Natural killer cell (primary cell): ENCODE data around the gene KIF1B. TPM values are rescaled to one million over a fixed set of nuclear protein-coding genes. Genes with fewer than 3 reads are reported as not detected.

Experiments used
- ATAC-seq, 3 donors: fragments of 150-1000 bp in 2 of 3; fragments of 200-7000 bp in 1 of 3; cut with Tn5 transposase; 1 replicate in 1 of 3; 2 replicates in 2 of 3; pipeline ENCODE4 v1.10.0; 2021; ENCODE audit warnings: mild to moderate bottlenecking in 2 of 3, moderate library complexity in 2 of 3
- DNase-seq, 2 donors: peaks; one replicate each; pipeline versions ENCODE4 v3.0.0 to v3.0.0-alpha.2; 2013 to 2021; ENCODE audit warnings: mixed read lengths in 1 of 2
- H3K27ac ChIP-seq: one replicate; pipeline ENCODE4 v1.5.1; 2013; ENCODE audit warnings: mild to moderate bottlenecking, low read length
- H3K27me3 ChIP-seq: one replicate; pipeline ENCODE4 v1.6.1; 2013; ENCODE audit warnings: low read length; ENCODE audit not compliant: control insufficient read depth, insufficient read depth
- H3K36me3 ChIP-seq: one replicate; pipeline ENCODE4 v1.6.1; 2013; ENCODE audit warnings: low read length; ENCODE audit not compliant: control insufficient read depth, insufficient read depth
- H3K4me1 ChIP-seq: one replicate; pipeline ENCODE4 v1.6.1; 2013; ENCODE audit warnings: low read length; ENCODE audit not compliant: control insufficient read depth, insufficient read depth
- H3K4me3 ChIP-seq: one replicate; pipeline ENCODE4 v1.5.1; 2013; ENCODE audit warnings: low read length
- H3K9me3 ChIP-seq: one replicate; pipeline ENCODE4 v1.6.1; 2013; ENCODE audit warnings: low read length; ENCODE audit not compliant: control insufficient read depth, insufficient read depth
- H3K27ac Mint-ChIP-seq, 2 donors: one replicate each; pipeline ENCODE4 v1.8.0; 2022; ENCODE audit warnings: mild to moderate bottlenecking in 2 of 2, mixed read lengths in 2 of 2, moderate library complexity in 1 of 2
- H3K27me3 Mint-ChIP-seq, 2 donors: one replicate each; pipeline ENCODE4 v1.8.0; 2022; ENCODE audit warnings: low read depth in 2 of 2, mixed read lengths in 2 of 2
- H3K36me3 Mint-ChIP-seq: one replicate; pipeline ENCODE4 v1.8.0; 2022; ENCODE audit warnings: mixed read lengths
- H3K4me1 Mint-ChIP-seq, 2 donors: one replicate each; pipeline ENCODE4 v1.8.0; 2022; ENCODE audit warnings: mixed read lengths in 2 of 2
- H3K4me3 Mint-ChIP-seq: one replicate; pipeline ENCODE4 v1.8.0; 2022; ENCODE audit warnings: mild to moderate bottlenecking, moderate library complexity, mixed read lengths
- H3K9me3 Mint-ChIP-seq, 2 donors: one replicate each; pipeline ENCODE4 v1.8.0; 2022; ENCODE audit warnings: mixed read lengths in 2 of 2
- WGBS: methylation state at CpG from one replicate; pipeline ENCODE4 v1.1.7; 2013; ENCODE audit warnings: missing lambda C conversion rate; ENCODE audit not compliant: insufficient coverage; 5-methylcytosine and 5-hydroxymethylcytosine counted together
- intact Hi-C: fragments of 100-400 bp; cut with micrococcal nuclease; formaldehyde crosslinking; loops from one replicate; pipeline ENCODE4 v1.14.2; 2022
- total RNA-seq, 4 donors: library from RNA; stranded (reverse); fragments of 120-200 nt in 1 of 4; gene quantifications; one replicate each; pipeline versions ENCODE4 v1.2.3 to v1.2.4, GENCODE V29; 2013 to 2022
- TF ChIP-seq, protein P1 (sequence below): fragments of 200-600 bp; IDR thresholded peaks from one replicate; pipeline ENCODE4 v1.8.0; 2022; ENCODE audit warnings: antibody characterized with exemption

KIF1B gene
- total RNA-seq, 3 donors from 2014 or later (not counting 1 experiment from before 2014, with no cell fraction given), result 15.2 to 22.0 (median 16.3) TPM

DNA sequence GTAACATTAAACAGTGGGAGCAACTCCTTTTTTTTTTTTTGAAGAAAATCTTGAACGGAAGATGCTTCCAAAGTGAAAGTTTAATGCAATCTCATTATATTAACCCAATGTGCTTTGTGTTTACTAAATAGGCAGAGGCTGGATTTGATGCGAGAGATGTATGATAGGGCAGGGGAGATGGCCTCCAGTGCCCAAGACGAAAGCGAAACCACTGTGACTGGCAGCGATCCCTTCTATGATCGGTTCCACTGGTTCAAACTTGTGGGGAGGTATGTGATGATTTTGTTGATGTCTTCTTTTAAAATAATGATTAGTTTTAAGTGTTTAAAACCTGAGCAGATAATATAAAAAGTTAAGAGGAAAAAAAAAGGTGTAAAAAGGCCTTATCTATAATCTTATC lies 114.3 kb downstream of the KIF1B start:
- H3K4me1 Mint-ChIP-seq, result no peaks in the 10 kb centered on the region
- H3K36me3 Mint-ChIP-seq, result no peaks in the 10 kb centered on the region
- intact Hi-C loops, result no loop called here
- no peaks in the 10 kb centered on the region for H3K27me3 ChIP-seq
- H3K4me3 ChIP-seq, result no peak overlapping the region
- WGBS, result 89% methylated on average over 5 of the region's 6 CpGs
- H3K4me3 Mint-ChIP-seq, result peak overlapping the region; percentile 35
- ATAC-seq, result peak in 1 of 3 donors; percentile 44
- no peaks in the 10 kb centered on the region for H3K9me3 Mint-ChIP-seq
- H3K9me3 ChIP-seq, result no peaks in the 10 kb centered on the region
- no peaks in the 10 kb centered on the region for H3K36me3 ChIP-seq
- H3K4me1 ChIP-seq, result no peaks in the 10 kb centered on the region
- peak in 1 of 2 donors; percentile 52 for DNase-seq
- no peak overlapping the region for H3K27ac ChIP-seq
- TF ChIP-seq, protein P1, sequence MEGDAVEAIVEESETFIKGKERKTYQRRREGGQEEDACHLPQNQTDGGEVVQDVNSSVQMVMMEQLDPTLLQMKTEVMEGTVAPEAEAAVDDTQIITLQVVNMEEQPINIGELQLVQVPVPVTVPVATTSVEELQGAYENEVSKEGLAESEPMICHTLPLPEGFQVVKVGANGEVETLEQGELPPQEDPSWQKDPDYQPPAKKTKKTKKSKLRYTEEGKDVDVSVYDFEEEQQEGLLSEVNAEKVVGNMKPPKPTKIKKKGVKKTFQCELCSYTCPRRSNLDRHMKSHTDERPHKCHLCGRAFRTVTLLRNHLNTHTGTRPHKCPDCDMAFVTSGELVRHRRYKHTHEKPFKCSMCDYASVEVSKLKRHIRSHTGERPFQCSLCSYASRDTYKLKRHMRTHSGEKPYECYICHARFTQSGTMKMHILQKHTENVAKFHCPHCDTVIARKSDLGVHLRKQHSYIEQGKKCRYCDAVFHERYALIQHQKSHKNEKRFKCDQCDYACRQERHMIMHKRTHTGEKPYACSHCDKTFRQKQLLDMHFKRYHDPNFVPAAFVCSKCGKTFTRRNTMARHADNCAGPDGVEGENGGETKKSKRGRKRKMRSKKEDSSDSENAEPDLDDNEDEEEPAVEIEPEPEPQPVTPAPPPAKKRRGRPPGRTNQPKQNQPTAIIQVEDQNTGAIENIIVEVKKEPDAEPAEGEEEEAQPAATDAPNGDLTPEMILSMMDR, result no peak
- H3K27ac Mint-ChIP-seq, result peak overlapping the region; percentile 23 to 67
- H3K27me3 Mint-ChIP-seq, result no peaks in the 10 kb centered on the region

DNA sequence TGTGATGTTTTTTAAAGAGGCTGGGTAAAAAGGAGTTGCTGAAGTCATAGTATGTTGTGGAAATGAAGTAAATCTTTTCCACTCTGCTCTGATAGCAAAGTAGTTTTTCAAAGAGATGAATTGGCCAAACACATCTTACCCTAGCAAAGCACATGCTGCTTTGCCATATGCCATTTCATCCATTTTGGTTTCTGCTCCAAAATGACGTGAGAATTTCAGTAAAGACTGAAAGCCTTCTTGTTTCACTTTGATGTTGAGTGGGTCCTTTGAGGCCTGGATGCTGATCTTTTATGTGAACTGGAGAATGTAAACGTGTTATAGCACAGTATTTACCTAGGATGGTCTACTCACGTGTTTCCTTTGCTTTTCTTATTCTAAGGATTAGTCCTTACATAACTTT lies 115.2 kb downstream of the KIF1B start:
- Histone ChIP-seq H3K4me1 (no peaks in the 10 kb centered on the region), H3K36me3 (no peaks in the 10 kb centered on the region), H3K27ac (no peak overlapping the region), H3K4me3 (no peak overlapping the region), H3K9me3 (no peaks in the 10 kb centered on the region), H3K27me3 (no peaks in the 10 kb centered on the region)
- Mint-ChIP-seq H3K9me3 (no peaks in the 10 kb centered on the region), H3K27ac (peak overlapping the region in 1 of 2 donors; percentile 67), H3K4me1 (no peaks in the 10 kb centered on the region), H3K4me3 (no peak overlapping the region), H3K27me3 (no peaks in the 10 kb centered on the region), H3K36me3 (no peaks in the 10 kb centered on the region)
- ATAC-seq, result no peak
- intact Hi-C loops, result no loop called here
- 86% methylated on average over 3 of the region's 3 CpGs for WGBS
- TF ChIP-seq, protein P1, result no peak
- peak in 1 of 2 donors; percentile 8 for DNase-seq

DNA sequence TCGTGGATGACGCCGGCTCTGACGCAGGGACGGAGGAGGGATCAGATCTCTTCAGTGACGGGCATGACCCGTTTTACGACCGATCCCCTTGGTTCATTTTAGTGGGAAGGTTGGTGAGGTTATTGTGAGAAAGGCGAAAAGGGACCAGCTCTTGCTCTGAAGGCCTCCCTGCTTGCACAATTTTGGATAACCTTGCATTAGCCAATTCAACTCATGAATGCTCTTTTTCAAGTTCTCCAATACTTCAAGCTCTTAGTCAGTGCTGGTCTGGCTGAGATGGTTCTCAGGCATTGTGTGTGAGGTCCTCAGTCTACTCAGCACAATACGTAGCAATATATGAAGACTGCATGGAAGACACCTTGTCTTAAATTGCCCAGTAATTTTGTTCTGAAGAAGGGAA lies 115.9 kb downstream of the KIF1B start:
- TF ChIP-seq, protein P1, result no peak
- Mint-ChIP-seq H3K27me3 (no peaks in the 10 kb centered on the region), H3K9me3 (no peaks in the 10 kb centered on the region), H3K36me3 (no peaks in the 10 kb centered on the region), H3K4me1 (no peaks in the 10 kb centered on the region), H3K27ac (no peak overlapping the region), H3K4me3 (no peak overlapping the region)
- Histone ChIP-seq H3K27ac (no peak overlapping the region), H3K36me3 (no peaks in the 10 kb centered on the region), H3K4me1 (no peaks in the 10 kb centered on the region), H3K9me3 (no peaks in the 10 kb centered on the region), H3K4me3 (no peak overlapping the region), H3K27me3 (no peaks in the 10 kb centered on the region)
- intact Hi-C loops, result no loop called here
- ATAC-seq, result no peak
- 98% methylated on average over 11 of the region's 11 CpGs for WGBS
- DNase-seq, result no peak

DNA sequence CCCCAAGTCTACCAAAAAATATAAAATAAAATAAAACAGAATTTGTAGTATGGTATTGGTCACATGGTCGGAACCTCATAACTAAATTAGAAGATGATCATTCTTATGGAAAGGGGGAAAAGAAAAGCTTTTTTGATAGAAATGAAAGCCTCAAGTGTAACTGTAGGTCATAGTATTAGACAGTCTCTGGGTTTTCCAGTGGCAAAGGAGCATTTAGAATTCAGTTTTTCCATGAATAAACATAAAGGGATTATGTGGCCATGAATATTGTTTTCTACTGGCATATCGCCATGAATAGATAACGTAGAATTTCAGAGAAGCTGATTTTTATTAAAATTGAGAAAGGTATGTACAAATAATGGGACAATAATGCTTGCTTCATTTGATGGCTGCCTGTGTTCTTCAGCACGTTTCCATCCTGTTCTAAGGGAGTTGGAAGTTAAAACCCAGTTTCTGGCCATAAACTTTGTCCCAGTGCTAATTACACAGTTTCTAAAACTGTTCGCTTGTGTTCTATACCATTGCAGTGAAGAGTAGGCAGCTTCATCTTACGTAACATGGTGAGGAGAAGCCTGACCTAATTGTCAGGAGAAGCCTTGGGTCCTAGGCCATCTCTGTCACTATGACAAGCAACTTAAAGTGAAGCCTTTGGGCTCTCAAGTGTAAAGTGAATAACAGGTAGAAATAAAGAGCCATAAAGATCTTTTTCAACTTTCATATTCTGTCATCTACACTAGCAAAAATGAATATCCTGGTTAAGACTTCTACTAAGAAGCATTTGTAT lies 118.0 kb downstream of the KIF1B start:
- Histone ChIP-seq H3K27me3 (no peaks in the 10 kb centered on the region), H3K4me1 (no peaks in the 10 kb centered on the region), H3K27ac (no peak overlapping the region), H3K4me3 (no peak overlapping the region), H3K9me3 (no peaks in the 10 kb centered on the region), H3K36me3 (no peaks in the 10 kb centered on the region)
- no peak for DNase-seq
- H3K4me3 Mint-ChIP-seq, result no peak overlapping the region
- intact Hi-C loops, result no loop called here
- WGBS, result 86% methylated on average over 6 of the region's 6 CpGs
- H3K27ac Mint-ChIP-seq, result no peak overlapping the region
- no peak for ATAC-seq
- no peaks in the 10 kb centered on the region for H3K36me3 Mint-ChIP-seq
- H3K9me3 Mint-ChIP-seq, result no peaks in the 10 kb centered on the region
- no peaks in the 10 kb centered on the region for H3K27me3 Mint-ChIP-seq
- no peaks in the 10 kb centered on the region for H3K4me1 Mint-ChIP-seq
- TF ChIP-seq, protein P1, result no peak
